Measurements from ENCODE around the gene IMPA2.

IMPA2 gene

GRCh38 chr18:12014521-12015415, 33.5 kb downstream of the IMPA2 start:
- no peaks in the 10 kb centered on the region for H3K36me3 ChIP-seq (ENCODE audit: control insufficient read depth, insufficient read depth, low read length)
- H3K9me3 ChIP-seq (ENCODE audit: control insufficient read depth, low read length) = no peaks in the 10 kb centered on the region
- H3K4me1 ChIP-seq (ENCODE audit: control insufficient read depth, insufficient read depth, low read length) = peaks cover 45% of the 10 kb centered on the region
- no peak overlapping the region for H3K4me3 ChIP-seq (ENCODE audit: low read length)
- H3K27me3 ChIP-seq (ENCODE audit: control insufficient read depth, insufficient read depth, low read length) = no peaks in the 10 kb centered on the region
- H3K9ac ChIP-seq (ENCODE audit: low read length) = peak overlapping the region; percentile 31

GRCh38 chr18:12015416-12016062, 34.2 kb downstream of the IMPA2 start:
- Histone ChIP-seq H3K4me1 (ENCODE audit: control insufficient read depth, insufficient read depth, low read length) (peaks cover 38% of the 10 kb centered on the region), H3K27me3 (ENCODE audit: control insufficient read depth, insufficient read depth, low read length) (no peaks in the 10 kb centered on the region), H3K36me3 (ENCODE audit: control insufficient read depth, insufficient read depth, low read length) (no peaks in the 10 kb centered on the region), H3K9ac (ENCODE audit: low read length) (peak overlapping the region; percentile 31), H3K9me3 (ENCODE audit: control insufficient read depth, low read length) (no peaks in the 10 kb centered on the region), H3K4me3 (ENCODE audit: low read length) (no peak overlapping the region)

- H3K9ac ChIP-seq (ENCODE audit: low read length) = no peak overlapping the region
- H3K9me3 ChIP-seq (ENCODE audit: control insufficient read depth, low read length) = no peaks in the 10 kb centered on the region
- peaks cover 22% of the 10 kb centered on the region for H3K4me1 ChIP-seq (ENCODE audit: control insufficient read depth, insufficient read depth, low read length)
- H3K36me3 ChIP-seq (ENCODE audit: control insufficient read depth, insufficient read depth, low read length) = no peaks in the 10 kb centered on the region
- no peak overlapping the region for H3K4me3 ChIP-seq (ENCODE audit: low read length)
- no peaks in the 10 kb centered on the region for H3K27me3 ChIP-seq (ENCODE audit: control insufficient read depth, insufficient read depth, low read length)
Observed at GRCh38 chr18:12017081-12017480, 35.8 kb downstream of the IMPA2 start.

GRCh38 chr18:12018861-12019260, 37.6 kb downstream of the IMPA2 start:
- H3K9me3 ChIP-seq (ENCODE audit: control insufficient read depth, low read length) = no peaks in the 10 kb centered on the region
- H3K36me3 ChIP-seq (ENCODE audit: control insufficient read depth, insufficient read depth, low read length) = no peaks in the 10 kb centered on the region
- H3K9ac ChIP-seq (ENCODE audit: low read length) = no peak overlapping the region
- H3K27me3 ChIP-seq (ENCODE audit: control insufficient read depth, insufficient read depth, low read length) = no peaks in the 10 kb centered on the region
- peaks cover 16% of the 10 kb centered on the region for H3K4me1 ChIP-seq (ENCODE audit: control insufficient read depth, insufficient read depth, low read length)
- H3K4me3 ChIP-seq (ENCODE audit: low read length) = no peak overlapping the region

- peaks cover 1% of the 10 kb centered on the region for H3K4me1 ChIP-seq (ENCODE audit: control insufficient read depth, insufficient read depth, low read length)
- H3K9me3 ChIP-seq (ENCODE audit: control insufficient read depth, low read length) = no peaks in the 10 kb centered on the region
- no peak overlapping the region for H3K9ac ChIP-seq (ENCODE audit: low read length)
- no peak overlapping the region for H3K4me3 ChIP-seq (ENCODE audit: low read length)
- H3K27me3 ChIP-seq (ENCODE audit: control insufficient read depth, insufficient read depth, low read length) = no peaks in the 10 kb centered on the region
- H3K36me3 ChIP-seq (ENCODE audit: control insufficient read depth, insufficient read depth, low read length) = no peaks in the 10 kb centered on the region
Observed at GRCh38 chr18:12021077-12021476, 39.8 kb downstream of the IMPA2 start.

DNA sequence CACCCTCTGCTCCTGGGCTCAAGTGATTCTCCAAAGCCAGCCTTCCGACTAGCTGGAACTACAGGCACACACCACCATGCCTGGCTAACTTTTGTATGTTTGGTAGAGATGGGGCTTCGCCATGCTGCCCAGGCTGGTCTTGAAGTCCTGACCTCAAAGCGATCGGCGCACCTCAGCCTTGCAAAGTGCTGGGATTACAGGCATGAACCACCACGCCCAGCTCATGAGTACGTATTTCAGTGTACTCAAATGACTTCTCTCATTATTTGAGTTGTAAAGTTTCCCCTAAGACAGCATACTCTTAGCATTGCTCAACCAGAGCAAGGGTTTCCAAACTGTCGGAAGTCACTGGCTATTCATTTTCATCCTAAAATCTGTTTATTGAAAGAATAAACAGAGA, 40.3 kb downstream of the IMPA2 start:
- no peaks in the 10 kb centered on the region for H3K27me3 ChIP-seq (ENCODE audit: control insufficient read depth, insufficient read depth, low read length)
- no peak overlapping the region for H3K4me3 ChIP-seq (ENCODE audit: low read length)
- H3K9me3 ChIP-seq (ENCODE audit: control insufficient read depth, low read length) = no peaks in the 10 kb centered on the region
- H3K4me1 ChIP-seq (ENCODE audit: control insufficient read depth, insufficient read depth, low read length) = no peaks in the 10 kb centered on the region
- H3K36me3 ChIP-seq (ENCODE audit: control insufficient read depth, insufficient read depth, low read length) = no peaks in the 10 kb centered on the region
- H3K9ac ChIP-seq (ENCODE audit: low read length) = no peak overlapping the region

- H3K9ac ChIP-seq (ENCODE audit: low read length) = no peak overlapping the region
- H3K4me3 ChIP-seq (ENCODE audit: low read length) = no peak overlapping the region
- peaks cover 5% of the 10 kb centered on the region for H3K36me3 ChIP-seq (ENCODE audit: control insufficient read depth, insufficient read depth, low read length)
- no peaks in the 10 kb centered on the region for H3K9me3 ChIP-seq (ENCODE audit: control insufficient read depth, low read length)
- no peaks in the 10 kb centered on the region for H3K4me1 ChIP-seq (ENCODE audit: control insufficient read depth, insufficient read depth, low read length)
- no peaks in the 10 kb centered on the region for H3K27me3 ChIP-seq (ENCODE audit: control insufficient read depth, insufficient read depth, low read length)
Observed at GRCh38 chr18:12023375-12023774, 42.1 kb downstream of the IMPA2 start.

GRCh38 chr18:12026562-12026961, 45.3 kb downstream of the IMPA2 start:
- Histone ChIP-seq H3K9ac (ENCODE audit: low read length) (no peak overlapping the region), H3K27me3 (ENCODE audit: control insufficient read depth, insufficient read depth, low read length) (no peaks in the 10 kb centered on the region), H3K4me3 (ENCODE audit: low read length) (no peak overlapping the region), H3K36me3 (ENCODE audit: control insufficient read depth, insufficient read depth, low read length) (peaks cover 11% of the 10 kb centered on the region), H3K9me3 (ENCODE audit: control insufficient read depth, low read length) (no peaks in the 10 kb centered on the region), H3K4me1 (ENCODE audit: control insufficient read depth, insufficient read depth, low read length) (no peaks in the 10 kb centered on the region)

DNA sequence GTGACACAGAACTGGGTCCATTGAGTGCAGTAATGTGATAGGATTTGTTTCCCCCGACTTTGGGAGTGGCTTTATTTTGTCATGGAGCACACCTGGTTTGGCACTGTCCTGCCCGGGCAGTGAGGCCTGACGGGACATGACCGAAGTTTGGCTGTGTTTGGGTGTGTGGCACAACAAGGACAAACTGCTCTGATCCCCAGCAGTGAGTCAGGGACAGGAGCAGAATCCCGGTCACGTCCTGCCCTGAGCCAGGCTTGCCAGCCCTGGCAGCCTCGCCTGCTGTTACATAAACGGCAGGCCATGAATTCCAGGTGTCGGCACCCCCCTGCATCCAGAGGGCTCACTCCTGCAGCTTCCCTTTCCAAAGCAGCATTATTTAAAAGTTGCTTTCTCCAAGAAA, 45.7 kb downstream of the IMPA2 start:
- no peaks in the 10 kb centered on the region for H3K9me3 ChIP-seq (ENCODE audit: control insufficient read depth, low read length)
- peaks cover 11% of the 10 kb centered on the region for H3K36me3 ChIP-seq (ENCODE audit: control insufficient read depth, insufficient read depth, low read length)
- H3K4me1 ChIP-seq (ENCODE audit: control insufficient read depth, insufficient read depth, low read length) = no peaks in the 10 kb centered on the region
- no peak overlapping the region for H3K9ac ChIP-seq (ENCODE audit: low read length)
- no peaks in the 10 kb centered on the region for H3K27me3 ChIP-seq (ENCODE audit: control insufficient read depth, insufficient read depth, low read length)
- no peak overlapping the region for H3K4me3 ChIP-seq (ENCODE audit: low read length)

- Histone ChIP-seq H3K4me1 (ENCODE audit: control insufficient read depth, insufficient read depth, low read length) (no peaks in the 10 kb centered on the region), H3K4me3 (ENCODE audit: low read length) (no peak overlapping the region), H3K36me3 (ENCODE audit: control insufficient read depth, insufficient read depth, low read length) (peaks cover 11% of the 10 kb centered on the region), H3K9ac (ENCODE audit: low read length) (no peak overlapping the region), H3K9me3 (ENCODE audit: control insufficient read depth, low read length) (no peaks in the 10 kb centered on the region), H3K27me3 (ENCODE audit: control insufficient read depth, insufficient read depth, low read length) (no peaks in the 10 kb centered on the region)
Observed at GRCh38 chr18:12027480-12027879, 46.2 kb downstream of the IMPA2 start.

GRCh38 chr18:12028040-12028628, 46.8 kb downstream of the IMPA2 start:
- Histone ChIP-seq H3K4me3 (ENCODE audit: low read length) (no peak overlapping the region), H3K4me1 (ENCODE audit: control insufficient read depth, insufficient read depth, low read length) (no peaks in the 10 kb centered on the region), H3K9ac (ENCODE audit: low read length) (no peak overlapping the region), H3K9me3 (ENCODE audit: control insufficient read depth, low read length) (no peaks in the 10 kb centered on the region), H3K36me3 (ENCODE audit: control insufficient read depth, insufficient read depth, low read length) (peaks cover 11% of the 10 kb centered on the region), H3K27me3 (ENCODE audit: control insufficient read depth, insufficient read depth, low read length) (no peaks in the 10 kb centered on the region)

DNA sequence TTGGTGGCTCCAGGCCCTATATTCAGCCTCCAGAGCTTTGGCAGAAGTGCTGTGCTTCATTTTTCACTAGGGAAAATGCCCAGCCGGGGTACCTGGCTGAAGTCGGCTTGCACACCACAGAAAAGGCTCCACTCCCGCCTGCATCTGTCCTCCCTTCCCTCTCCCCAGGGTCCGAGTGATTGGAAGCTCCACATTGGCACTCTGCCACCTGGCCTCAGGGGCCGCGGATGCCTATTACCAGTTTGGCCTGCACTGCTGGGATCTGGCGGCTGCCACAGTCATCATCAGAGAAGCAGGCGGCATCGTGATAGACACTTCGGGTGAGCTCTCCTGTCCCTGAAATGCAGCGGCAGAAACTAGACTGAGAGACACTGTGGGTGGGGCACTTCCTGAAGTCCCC, 47.4 kb downstream of the IMPA2 start:
- no peaks in the 10 kb centered on the region for H3K9me3 ChIP-seq (ENCODE audit: control insufficient read depth, low read length)
- H3K27me3 ChIP-seq (ENCODE audit: control insufficient read depth, insufficient read depth, low read length) = no peaks in the 10 kb centered on the region
- H3K4me1 ChIP-seq (ENCODE audit: control insufficient read depth, insufficient read depth, low read length) = no peaks in the 10 kb centered on the region
- H3K4me3 ChIP-seq (ENCODE audit: low read length) = no peak overlapping the region
- peaks cover 11% of the 10 kb centered on the region for H3K36me3 ChIP-seq (ENCODE audit: control insufficient read depth, insufficient read depth, low read length)
- H3K9ac ChIP-seq (ENCODE audit: low read length) = no peak overlapping the region
